ENCODE measurements around the gene SHISA6.

Gene SHISA6

DNA sequence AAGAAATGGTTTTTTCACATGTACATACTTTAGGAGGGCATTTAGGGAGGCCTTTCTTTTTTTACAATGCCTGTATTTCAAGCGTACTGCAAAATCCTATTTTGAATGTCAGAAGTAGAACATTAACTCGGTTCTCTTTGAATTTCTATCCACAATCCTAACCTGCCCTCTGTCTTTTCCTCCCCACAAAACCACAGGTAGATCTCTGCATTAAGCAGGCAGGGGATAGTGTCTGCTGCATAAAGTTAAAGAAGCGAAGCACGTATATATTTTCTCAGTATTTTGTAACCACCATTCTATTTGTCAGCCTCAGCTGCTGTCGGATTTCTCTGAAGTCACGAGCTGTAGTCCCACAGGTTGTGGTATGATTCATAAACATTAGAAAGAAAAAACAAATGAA is 137.5 kb downstream of the SHISA6 start:
- Histone ChIP-seq H4K20me1 (ENCODE audit: low read depth, low read length) (no peaks in the 10 kb centered on the region), H3K9me2 (replicated peaks; ENCODE audit: insufficient read depth, low read length) (no peaks in the 10 kb centered on the region), H3K9me3 (ENCODE audit: insufficient read depth, low read length) (no peaks in the 10 kb centered on the region), H3F3A (ENCODE audit: insufficient read depth) (no peaks in the 10 kb centered on the region), H2AFZ (ENCODE audit: low read depth, low read length, severe bottlenecking) (no peak overlapping the region), H3K4me3 (ENCODE audit: insufficient read depth, low read length, poor library complexity, severe bottlenecking) (no peak overlapping the region), H3K36me3 (ENCODE audit: low read length) (0 out of 2 replicates have a peak, but pooled peaks cover 2% of the 10 kb centered on the region), H3K27ac (ENCODE audit: low read depth, low read length) (no peak overlapping the region), H3K79me2 (ENCODE audit: insufficient read depth, low read length) (no peaks in the 10 kb centered on the region), H3K27me3 (ENCODE audit: low read length) (no peaks in the 10 kb centered on the region), H3K9ac (ENCODE audit: low read length) (no peak overlapping the region), H3K4me2 (ENCODE audit: low read depth, low read length, poor library complexity, severe bottlenecking) (no peak overlapping the region)
- TF ChIP-seq EZH2phosphoT487 (conservative IDR thresholded peaks at IDR 0.05; ENCODE audit: low read length) = no peak
- TF ChIP-seq, protein P1, sequence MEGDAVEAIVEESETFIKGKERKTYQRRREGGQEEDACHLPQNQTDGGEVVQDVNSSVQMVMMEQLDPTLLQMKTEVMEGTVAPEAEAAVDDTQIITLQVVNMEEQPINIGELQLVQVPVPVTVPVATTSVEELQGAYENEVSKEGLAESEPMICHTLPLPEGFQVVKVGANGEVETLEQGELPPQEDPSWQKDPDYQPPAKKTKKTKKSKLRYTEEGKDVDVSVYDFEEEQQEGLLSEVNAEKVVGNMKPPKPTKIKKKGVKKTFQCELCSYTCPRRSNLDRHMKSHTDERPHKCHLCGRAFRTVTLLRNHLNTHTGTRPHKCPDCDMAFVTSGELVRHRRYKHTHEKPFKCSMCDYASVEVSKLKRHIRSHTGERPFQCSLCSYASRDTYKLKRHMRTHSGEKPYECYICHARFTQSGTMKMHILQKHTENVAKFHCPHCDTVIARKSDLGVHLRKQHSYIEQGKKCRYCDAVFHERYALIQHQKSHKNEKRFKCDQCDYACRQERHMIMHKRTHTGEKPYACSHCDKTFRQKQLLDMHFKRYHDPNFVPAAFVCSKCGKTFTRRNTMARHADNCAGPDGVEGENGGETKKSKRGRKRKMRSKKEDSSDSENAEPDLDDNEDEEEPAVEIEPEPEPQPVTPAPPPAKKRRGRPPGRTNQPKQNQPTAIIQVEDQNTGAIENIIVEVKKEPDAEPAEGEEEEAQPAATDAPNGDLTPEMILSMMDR (IDR thresholded peaks at IDR 0.05; ENCODE audit: insufficient read depth, low read length, poor library complexity, severe bottlenecking) = no peak

DNA sequence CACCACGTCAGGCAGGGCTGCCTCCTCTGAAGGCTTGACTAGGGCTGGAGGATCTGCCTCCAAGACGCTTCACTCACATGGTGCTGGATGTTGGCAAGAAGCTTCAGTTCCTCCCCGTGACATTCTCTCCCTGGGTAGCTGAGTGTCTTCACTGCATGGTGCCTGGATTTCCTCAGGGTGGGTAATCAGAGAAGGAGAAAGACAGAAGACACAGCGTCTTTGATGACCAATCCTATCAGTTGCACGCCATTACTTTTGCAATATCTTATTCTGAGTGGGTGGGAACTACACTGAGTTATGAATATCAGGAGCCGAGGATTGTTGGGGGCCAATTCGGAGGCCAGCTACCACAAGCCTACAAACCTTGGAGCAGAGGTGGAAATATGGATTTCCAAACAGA is 139.7 kb downstream of the SHISA6 start:
- TF ChIP-seq, protein P1 (IDR thresholded peaks at IDR 0.05; ENCODE audit: insufficient read depth, low read length, poor library complexity, severe bottlenecking) = no peak
- TF ChIP-seq EZH2phosphoT487 (conservative IDR thresholded peaks at IDR 0.05; ENCODE audit: low read length) = no peak
- Histone ChIP-seq H2AFZ (ENCODE audit: low read depth, low read length, severe bottlenecking) (no peak overlapping the region), H3K27ac (ENCODE audit: low read depth, low read length) (no peak overlapping the region), H3K9me2 (replicated peaks; ENCODE audit: insufficient read depth, low read length) (no peaks in the 10 kb centered on the region), H3K4me3 (ENCODE audit: insufficient read depth, low read length, poor library complexity, severe bottlenecking) (no peak overlapping the region), H3K79me2 (ENCODE audit: insufficient read depth, low read length) (no peaks in the 10 kb centered on the region), H3K36me3 (ENCODE audit: low read length) (no peaks in the 10 kb centered on the region), H3K9ac (ENCODE audit: low read length) (no peak overlapping the region), H3K9me3 (ENCODE audit: insufficient read depth, low read length) (no peaks in the 10 kb centered on the region), H3F3A (ENCODE audit: insufficient read depth) (no peaks in the 10 kb centered on the region), H3K4me2 (ENCODE audit: low read depth, low read length, poor library complexity, severe bottlenecking) (no peak overlapping the region), H4K20me1 (ENCODE audit: low read depth, low read length) (no peaks in the 10 kb centered on the region), H3K27me3 (ENCODE audit: low read length) (no peaks in the 10 kb centered on the region)

DNA sequence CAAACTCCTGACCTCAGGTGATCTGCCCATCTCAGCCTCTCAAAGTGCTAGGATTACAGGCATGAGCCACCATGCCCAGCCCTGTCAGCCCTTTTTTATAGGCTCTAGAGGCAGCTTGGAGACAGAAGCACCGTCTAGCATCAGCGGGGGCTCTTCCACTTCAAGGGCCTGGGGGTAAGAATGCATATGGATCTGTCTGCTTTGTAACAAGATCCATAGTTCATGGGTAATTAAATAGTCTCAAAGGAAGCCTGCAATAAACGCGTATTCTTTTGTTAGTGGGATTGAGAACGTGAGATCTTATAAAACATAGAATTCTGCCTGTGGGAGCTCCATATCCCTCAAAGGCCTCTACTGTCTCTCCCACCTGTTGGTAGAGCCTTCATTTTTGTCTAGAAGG is 142.1 kb downstream of the SHISA6 start:
- H3K9me2 ChIP-seq (replicated peaks; ENCODE audit: insufficient read depth, low read length) = no peaks in the 10 kb centered on the region
- no peaks in the 10 kb centered on the region for H3F3A ChIP-seq (ENCODE audit: insufficient read depth)
- H4K20me1 ChIP-seq (ENCODE audit: low read depth, low read length) = no peaks in the 10 kb centered on the region
- no peak for TF ChIP-seq EZH2phosphoT487 (conservative IDR thresholded peaks at IDR 0.05; ENCODE audit: low read length)
- TF ChIP-seq, protein P1 (IDR thresholded peaks at IDR 0.05; ENCODE audit: insufficient read depth, low read length, poor library complexity, severe bottlenecking) = no peak
- H3K27me3 ChIP-seq (ENCODE audit: low read length) = no peaks in the 10 kb centered on the region
- H3K36me3 ChIP-seq (ENCODE audit: low read length) = no peaks in the 10 kb centered on the region
- no peak overlapping the region for H2AFZ ChIP-seq (ENCODE audit: low read depth, low read length, severe bottlenecking)
- H3K27ac ChIP-seq (ENCODE audit: low read depth, low read length) = no peak overlapping the region
- H3K9me3 ChIP-seq (ENCODE audit: insufficient read depth, low read length) = no peaks in the 10 kb centered on the region
- no peak overlapping the region for H3K4me2 ChIP-seq (ENCODE audit: low read depth, low read length, poor library complexity, severe bottlenecking)
- no peak overlapping the region for H3K9ac ChIP-seq (ENCODE audit: low read length)
- H3K4me3 ChIP-seq (ENCODE audit: insufficient read depth, low read length, poor library complexity, severe bottlenecking) = no peak overlapping the region
- H3K79me2 ChIP-seq (ENCODE audit: insufficient read depth, low read length) = no peaks in the 10 kb centered on the region

Measured in SU-DHL-6 (cell line).